Measurements from ENCODE around the gene TIPIN.
A peak's percentile ranks its signal among the peaks of the same experiment; 100 is the strongest.

Gene TIPIN

DNA sequence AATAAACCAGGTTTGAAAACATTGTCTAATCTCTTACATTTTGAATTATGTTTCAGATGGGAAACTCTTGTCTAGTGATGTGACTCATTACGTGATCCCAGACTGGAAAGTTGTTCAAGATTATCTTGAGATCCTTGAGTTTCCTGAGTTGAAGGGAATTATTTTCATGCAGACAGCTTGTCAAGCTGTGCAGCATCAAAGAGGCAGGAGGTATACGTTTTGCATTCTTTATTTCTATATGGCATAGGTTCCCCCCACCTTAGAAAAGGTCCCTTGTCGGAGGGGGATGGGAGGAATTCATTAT, 61.6 kb downstream of the TIPIN start:
- DNase-seq: no peak

DNA sequence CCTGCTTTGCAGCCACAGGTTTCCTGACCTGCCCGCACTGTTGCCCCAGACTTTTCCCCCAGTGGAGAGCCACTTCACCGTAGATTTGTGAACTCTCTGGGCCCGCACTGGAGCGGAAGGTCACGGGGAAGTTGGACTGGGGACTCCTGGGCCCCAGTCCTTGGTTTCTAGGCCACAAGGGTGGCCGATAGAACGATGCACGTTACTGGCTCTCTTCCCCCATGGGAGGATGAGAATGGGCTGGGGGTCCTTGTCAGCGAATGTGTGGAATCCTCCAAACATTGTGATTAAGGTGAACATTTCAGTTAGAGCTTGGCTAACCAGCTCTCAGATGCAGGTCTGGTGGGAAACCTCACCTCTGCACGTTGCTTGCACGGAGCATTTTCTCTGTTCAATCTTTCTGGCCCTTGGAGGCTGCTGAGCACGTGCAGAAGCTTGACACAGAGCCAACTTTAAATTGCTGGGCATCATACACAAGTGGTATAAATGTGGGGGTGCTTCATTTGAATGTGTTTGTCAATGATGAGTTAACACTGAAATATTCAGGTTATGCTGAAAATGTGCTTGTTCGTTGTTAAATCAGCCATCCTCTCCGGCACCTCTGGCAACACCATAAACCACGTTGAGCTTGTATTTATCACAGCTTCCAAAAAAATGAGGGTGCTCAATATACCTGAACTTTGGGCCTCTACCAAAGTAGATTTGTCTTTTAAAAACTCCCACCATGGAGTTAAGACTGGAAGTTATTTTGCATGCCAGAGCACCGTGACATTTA, 62.1 kb downstream of the TIPIN start:
- no peak for DNase-seq

DNA sequence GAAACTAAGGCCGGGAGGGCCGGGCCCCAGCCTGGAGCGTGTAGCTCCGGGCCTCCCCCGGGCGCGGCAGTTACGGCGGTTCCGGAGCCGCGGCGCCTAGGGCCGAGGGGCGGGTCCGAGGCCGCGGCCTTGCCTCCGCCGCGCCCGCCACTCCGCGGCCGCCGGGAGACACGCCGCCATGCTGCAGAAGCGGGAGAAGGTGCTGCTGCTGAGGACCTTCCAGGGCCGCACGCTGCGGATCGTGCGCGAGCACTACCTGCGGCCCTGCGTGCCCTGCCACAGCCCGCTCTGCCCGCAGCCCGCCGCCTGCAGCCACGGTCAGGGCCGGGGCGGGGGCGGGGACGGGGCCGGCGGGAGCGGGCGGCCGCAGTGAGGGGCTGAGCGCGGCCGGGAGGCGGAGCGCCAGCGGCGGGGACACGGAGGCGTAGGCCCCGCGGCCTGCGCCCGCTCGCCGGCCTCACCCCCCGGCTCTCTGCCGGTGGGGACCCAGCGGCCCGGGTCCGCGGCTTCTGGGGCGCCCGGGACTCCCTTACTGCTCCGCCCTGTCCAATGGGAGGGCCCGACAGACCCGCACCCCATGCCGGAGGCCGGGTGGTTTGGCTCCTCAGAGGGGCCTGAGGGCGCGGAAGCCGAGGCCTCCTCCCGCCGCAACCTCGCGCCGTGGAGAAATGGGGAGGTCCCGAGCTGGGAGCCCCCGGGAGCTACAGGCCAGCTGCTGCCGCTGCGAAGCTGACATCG, 62.9 kb downstream of the TIPIN start, which contains the start of gene DIS3L:
Gene DIS3L (plus strand): TSS at position 150 of the 738 bp plus-strand sequence. CDS start 29 bp downstream, at position 179.
- DNase-seq: peak; percentile 66

DNA sequence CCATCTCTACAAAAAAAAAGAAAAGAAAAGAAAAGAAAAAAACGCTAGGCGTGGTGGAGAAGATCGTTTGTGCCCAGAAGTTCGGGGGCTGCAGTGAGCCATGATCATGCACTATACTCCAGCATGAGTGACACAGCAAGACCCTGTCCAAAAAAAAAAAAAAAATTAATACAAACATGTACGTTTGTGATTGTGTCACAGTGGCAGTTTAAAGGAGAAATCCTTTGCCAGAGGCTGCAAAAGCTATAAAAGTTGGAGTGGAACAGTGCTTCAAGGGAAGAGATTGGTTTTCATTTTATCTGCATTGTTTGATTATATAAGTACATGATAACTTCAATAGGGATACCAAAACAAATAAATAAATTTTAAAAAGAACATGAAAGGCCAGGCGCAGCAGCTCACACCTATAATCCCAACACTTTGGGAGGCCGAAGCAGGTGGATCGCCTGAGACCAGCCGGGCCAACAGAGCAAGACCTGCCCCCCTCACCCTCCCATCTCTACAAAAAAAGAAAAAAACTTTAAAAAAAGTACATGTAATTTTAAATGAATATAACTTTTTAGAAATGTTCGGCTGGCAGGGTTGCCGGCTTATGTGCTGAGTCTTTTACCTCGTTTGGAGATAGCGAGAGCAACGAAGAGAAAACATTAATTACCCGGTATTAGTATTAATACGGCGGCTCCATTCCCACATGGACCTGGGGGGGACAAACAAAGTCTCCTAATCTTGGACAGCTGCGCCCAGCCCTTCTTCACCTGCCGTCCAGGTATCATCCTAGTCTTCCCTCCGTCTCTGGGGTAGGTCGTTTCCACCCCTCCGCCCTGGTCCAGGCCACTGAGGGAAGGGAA, 63.7 kb downstream of the TIPIN start:
- DNase-seq: peak; percentile 2

DNA sequence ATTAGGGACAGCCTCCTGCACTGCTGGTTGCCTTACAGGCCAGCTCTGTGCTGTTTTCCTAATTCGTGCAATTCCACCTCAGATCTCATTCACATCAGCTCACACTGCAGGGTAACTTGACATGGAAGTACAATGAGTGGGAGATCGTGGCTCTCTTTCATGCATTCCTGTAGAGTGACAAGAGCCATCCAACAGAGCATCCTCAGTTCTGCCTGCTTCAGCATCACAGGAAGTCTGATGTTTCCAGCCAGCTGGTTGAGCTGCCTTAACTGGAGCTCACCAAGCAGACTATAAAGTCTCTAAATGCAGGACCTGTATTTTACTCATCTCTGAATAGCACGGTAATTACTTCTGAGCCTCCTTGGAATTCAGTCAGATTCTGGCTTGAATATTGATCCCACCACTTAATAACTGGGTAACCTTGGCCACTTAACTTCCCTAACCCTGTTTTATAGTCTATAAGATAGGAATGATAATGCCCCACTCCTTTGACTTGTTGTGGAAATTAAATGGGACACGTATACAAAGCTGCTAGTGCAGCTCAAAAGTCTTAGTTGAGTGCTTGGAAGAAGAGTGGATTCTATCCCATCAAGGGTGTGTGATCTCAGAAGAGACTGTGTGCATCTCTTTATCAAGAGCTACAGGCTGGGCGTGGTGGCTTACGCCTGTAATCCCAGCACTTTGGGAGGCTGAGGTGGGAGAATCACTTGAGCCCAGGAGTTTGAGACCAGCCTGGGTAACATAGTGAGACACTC, 64.5 kb downstream of the TIPIN start:
- DNase-seq: no peak

DNA sequence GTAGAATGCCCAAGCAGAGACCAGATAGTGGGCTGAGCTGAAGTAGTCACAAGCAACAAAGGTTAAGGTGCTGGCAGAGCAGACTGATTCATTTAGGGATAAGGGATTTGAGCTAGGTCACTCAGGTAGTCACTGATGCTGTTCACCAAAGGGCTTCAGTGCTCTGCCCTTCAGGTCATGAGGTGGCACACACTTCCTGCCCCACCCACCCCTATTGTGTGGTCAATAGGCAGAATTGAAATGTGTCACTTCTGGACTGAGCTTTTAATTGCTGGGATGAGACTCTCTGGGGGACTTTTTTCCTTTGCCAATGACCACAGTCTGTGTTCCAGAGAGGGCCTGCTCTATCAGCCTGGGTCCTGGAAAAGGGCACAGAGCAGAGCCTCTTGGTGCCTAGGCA, 66.0 kb downstream of the TIPIN start:
- DNase-seq: no peak

DNA sequence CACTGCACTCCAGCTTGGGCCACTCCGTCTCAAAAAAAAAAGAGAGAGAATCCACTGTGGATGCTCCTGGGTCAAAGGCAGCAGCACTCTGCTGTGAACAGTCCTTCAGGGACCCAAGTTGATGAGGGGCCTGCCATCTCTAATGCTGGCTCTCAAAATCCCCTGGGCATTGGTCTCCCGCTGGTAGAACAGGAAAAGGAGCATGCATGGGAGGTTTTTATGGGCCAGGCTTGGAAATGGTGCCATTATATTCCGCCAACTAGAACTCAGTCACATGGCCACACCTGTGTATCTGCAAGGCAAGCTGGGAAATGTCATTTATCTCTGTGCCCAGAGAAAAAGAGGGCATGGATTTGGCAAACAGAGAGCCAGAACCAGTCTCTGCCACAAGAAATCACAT, 66.5 kb downstream of the TIPIN start:
- DNase-seq: no peak

DNA sequence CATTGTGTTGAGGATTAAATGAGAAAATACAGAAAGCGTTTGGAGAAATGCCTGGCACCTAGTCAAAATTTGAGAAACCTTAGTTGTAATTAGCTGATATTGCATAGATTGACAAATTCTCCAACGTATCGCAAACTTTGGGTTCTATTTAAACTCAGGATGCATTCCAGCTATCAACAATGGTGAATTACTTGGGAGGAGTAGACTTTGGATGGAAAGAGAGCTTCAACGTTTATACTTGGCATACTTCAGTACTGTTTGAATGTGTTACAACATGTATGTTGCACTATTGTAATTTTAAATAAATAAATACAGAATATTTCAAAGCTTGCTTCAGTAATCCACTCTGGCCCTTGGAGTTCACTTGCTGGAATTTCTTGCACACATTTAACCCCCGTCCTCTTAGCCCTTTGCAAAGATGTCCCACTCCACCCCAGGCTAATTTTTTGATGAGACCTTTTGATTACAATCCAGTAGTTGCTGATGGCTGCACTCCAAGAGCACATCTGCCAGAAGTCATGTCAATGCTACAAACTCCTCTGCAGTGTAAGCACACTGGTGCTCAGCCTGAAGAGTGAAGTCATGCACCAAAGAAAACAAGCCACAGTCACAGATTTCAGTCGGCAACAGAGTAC, 67.8 kb downstream of the TIPIN start:
- DNase-seq: no peak

DNA sequence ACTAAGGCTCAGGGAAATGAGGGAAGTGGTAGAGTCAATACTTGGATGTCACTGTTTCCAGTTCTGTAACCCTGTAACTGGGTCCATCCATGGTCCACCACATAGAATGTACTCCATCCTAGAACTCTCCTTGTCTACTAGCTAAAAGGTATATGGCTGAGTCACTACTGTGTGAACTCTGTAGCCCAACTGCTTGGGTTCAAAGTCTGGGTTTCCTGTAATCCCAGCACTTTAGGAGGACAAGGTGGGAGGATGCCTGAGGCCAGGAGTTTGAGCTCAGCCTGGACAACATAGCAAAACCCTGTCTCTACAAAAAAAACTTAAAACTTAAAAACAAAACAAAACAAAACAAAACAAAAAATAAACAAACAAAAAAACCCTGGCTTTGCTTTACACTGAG, 68.4 kb downstream of the TIPIN start:
- no peak for DNase-seq

DNA sequence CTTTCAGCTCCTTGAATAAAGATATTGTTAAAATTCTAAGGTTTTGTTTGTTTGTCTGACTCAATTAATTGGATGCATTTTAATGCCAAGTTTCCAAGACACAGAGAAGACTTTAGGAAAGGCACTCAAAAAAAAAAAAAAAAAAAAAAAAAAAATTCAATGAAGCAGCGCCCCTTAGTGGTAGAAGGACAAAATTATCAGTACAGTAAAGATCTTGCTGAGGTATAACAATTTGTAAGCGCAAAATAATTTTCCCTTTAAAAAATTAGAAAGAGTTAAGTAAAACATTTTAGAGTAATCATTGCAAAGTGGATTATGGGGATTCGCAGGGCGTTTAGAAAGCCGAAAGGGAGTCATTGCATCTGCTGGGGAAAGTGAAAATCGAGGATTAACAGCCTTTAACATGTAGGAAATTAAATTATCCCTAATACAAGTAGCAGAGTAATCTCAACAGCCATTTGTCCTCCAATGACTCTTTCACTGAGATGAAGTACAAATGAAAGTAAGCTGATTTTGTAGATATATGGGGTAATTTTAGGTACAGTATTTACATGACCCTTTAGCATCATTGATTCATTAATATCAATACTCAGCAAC, 68.9 kb downstream of the TIPIN start:
- DNase-seq: no peak

Data from activated naive CD4-positive, alpha-beta T cell treated with Interleukin-2 at 50 U/mL for 16 hours (primary cell).